Coronary artery (tissue), 2 donors: ENCODE data around the gene CALR3.
A peak's percentile ranks its signal among the peaks of the same experiment; 100 is the strongest.

Experiments used
- DNase-seq: peaks from one replicate; pipeline ENCODE4 v3.0.0-alpha.2; 2017; ENCODE audit warnings: low spot score
- H3K27ac ChIP-seq, 2 donors: fragments of 200-600 bp; sonication (generic); one replicate each; pipeline ENCODE4 v1.5.1; 2016 to 2019
- H3K4me3 ChIP-seq: fragments of 200-600 bp; sonication (generic); 2 replicates; pipeline ENCODE4 v1.5.1; 2016; ENCODE audit warnings: mild to moderate bottlenecking, moderate library complexity
- TF ChIP-seq, protein P1 (sequence below): fragments of 200-600 bp; sonication (generic); IDR thresholded peaks from one replicate; pipeline ENCODE4 v1.5.1; 2019; ENCODE audit warnings: antibody characterized with exemption

Gene CALR3

DNA sequence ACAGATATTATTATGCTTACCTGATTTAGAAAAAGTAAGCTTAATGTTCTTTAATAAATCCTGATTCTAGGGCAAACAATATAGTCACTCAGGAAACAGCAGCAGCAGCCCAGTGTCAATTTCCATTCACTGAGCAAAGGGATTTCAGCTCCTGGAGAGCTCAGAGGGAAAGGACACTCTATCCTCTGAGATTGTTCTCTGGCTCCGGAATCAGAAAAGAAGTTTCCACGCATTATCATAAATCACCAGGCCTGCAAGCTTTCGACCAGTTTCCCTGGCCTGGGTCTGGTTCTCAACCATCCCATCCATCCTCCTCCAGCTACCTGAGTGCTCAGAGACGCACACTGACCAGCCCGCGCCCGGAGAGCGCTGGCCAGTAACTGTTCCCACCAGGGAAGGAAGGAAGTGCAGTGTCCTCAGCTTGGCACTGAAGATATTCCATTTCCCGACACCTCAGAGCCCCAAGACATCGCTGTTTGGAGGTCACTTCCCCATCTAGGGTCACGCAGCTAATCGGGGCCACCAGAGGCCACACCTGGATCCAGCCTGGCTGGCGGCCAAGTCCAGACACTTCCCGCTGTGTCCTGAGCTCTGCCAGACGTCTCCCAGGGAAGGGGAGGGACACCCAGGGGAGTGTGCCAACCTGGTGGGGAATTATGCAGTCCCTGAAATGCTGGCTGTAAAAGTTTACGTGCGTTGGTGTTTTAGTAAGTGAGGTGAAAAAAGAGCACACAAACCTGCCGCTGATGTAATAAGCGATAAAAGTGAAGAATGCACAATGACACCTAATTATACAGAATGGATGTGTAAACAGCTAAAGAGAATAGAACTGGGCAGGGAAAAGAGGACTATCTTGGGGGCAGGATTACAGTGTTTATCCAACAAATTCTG, 53.3 kb downstream of the CALR3 start:
- DNase-seq: no peak
- H3K27ac ChIP-seq: peak overlapping the region in 1 of 2 donors; percentile 24

DNA sequence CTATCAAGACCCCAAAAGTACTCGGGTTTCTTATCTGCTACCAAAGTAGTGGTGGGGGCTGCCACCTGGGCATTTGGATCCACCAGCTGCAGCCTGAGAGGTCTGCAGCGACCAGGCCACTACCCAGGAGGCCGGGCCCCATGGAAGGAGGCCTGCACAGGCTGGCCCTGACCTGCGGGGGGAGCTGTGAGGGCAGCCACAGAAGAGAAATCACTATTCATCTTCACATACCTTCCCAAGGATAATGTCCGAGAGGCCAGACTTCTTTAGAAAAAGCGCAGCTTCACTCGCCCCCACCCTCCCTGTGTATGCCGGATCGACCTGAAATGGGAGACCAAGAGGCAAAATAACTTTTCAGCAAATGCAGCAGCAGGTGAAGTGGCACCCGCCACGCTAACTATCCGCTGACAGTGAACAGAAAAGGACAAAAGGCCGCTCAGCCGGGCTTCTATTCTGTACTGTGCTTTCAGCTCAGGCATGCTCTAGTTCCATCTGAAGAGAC, 54.3 kb downstream of the CALR3 start:
- no peak for DNase-seq
- TF ChIP-seq, protein P1, sequence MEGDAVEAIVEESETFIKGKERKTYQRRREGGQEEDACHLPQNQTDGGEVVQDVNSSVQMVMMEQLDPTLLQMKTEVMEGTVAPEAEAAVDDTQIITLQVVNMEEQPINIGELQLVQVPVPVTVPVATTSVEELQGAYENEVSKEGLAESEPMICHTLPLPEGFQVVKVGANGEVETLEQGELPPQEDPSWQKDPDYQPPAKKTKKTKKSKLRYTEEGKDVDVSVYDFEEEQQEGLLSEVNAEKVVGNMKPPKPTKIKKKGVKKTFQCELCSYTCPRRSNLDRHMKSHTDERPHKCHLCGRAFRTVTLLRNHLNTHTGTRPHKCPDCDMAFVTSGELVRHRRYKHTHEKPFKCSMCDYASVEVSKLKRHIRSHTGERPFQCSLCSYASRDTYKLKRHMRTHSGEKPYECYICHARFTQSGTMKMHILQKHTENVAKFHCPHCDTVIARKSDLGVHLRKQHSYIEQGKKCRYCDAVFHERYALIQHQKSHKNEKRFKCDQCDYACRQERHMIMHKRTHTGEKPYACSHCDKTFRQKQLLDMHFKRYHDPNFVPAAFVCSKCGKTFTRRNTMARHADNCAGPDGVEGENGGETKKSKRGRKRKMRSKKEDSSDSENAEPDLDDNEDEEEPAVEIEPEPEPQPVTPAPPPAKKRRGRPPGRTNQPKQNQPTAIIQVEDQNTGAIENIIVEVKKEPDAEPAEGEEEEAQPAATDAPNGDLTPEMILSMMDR: no peak
- H3K4me3 ChIP-seq: no peak overlapping the region
- no peak overlapping the region for H3K27ac ChIP-seq

More for the DNA sequence above, 53.3 kb downstream of the CALR3 start:
- TF ChIP-seq, protein P1: no peak
- no peak overlapping the region for H3K4me3 ChIP-seq

DNA sequence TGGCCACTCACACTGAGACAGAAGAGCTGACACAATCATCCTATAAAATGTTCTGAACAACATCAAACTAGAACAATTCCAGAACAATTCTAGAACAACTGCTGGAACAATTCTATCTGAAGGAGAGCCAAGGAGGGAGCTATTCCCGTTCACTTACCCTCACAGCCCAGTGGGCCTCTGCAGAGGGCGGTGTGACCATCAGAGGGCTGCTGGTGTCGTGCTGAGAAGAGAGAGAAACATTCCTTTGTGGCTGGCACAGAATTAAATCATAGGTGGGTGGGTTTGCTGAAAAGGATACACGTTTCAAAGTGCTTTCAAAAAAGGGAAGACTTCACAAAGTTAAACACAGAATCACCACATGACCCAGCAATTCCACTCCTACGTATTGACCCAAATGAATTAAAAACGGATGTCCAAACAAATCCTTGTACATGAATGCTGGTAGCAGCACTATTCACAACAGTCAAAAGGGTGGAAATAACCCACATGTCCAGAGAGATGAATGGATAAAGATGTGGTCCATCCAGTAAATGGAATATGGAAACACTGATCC, 59.1 kb downstream of the CALR3 start:
- Histone ChIP-seq H3K4me3 (no peak overlapping the region), H3K27ac (peak overlapping the region in 1 of 2 donors; percentile 82)
- TF ChIP-seq, protein P1: no peak
- DNase-seq: no peak

DNA sequence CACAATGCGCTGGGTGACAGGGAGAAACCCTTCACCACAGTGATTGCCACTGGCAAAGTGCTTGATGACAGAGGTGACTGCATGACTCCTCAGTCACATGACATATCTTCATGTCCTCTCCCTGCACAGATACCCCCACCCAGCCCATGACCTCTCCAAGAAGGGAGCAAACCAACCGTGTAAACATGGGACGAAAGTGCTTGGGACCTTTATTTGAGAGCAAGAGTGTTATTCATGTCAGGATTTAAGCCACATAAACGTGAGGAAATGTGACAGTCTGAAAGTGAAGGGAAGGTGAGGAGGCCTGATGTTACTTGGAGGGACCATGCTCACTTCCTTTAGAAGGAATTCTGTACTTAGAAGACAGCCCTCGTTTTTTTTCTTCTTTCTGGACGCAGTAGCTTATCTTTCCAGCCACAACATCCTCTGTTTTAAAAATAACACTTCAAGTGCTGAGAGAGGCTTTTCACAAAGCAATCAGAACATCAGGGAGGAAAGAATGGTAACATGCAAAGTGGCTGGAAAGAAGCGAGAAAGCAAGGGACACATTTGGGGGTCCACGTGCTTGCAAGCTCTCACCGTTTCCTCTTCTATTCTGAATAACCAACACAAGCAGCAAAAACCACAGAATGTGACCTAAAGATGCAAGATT, 59.8 kb downstream of the CALR3 start:
- TF ChIP-seq, protein P1: no peak
- no peak for DNase-seq
- H3K4me3 ChIP-seq: no peak overlapping the region
- peak overlapping the region; percentile 41 to 82 for H3K27ac ChIP-seq

DNA sequence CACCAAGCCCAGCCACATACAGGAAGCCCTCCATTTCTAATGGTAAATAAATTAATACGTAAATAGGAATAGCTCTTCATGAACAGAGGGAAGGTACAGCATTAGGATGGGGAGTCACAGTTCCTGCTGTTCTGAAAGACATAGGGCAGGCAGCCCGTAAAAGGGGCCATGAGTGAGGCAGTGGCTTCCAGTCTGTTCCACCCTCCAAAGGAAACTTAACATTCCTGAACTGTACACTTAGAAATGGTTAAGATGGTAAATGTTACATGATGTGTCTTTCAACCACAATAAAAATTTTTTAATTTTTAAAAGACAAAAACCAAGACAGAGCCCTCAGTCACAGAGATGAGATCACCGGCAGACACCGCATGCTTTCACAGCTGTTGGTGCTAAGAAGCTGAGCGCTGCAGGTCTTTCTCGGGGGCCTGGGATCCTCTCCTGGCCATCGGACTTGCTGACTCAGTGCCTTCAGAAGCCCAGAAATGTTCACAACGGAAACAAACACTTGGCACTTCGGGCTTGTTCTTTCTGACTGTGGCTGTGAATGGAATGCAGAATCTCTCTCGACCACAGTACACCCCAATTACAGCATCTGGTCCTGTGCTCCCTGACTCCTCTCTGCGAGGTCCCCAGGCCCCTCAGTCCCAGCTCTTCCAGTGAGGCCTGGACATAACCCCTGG, 60.6 kb downstream of the CALR3 start:
- Histone ChIP-seq H3K27ac (peak overlapping the region; percentile 41 to 82), H3K4me3 (no peak overlapping the region)
- TF ChIP-seq, protein P1: no peak
- DNase-seq: no peak

DNA sequence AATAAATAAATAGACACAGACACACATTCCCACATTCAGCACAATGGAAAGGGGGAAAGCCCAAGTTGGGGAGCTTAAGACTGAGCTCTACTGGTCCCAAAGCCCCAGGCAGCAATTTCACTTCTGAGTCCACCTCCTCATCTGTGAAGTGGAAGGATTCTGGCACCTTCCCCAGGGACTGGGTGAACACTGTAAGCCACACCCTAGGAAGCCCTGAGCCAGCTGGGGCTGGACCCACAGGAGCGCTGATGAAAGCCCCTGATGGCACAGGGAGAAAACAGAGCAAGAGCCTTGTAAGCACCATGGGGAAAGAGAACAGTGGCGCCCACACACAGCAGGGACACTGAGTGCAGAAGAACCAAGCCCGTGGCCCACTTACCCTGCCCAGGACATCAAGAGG, 62.0 kb downstream of the CALR3 start:
- Histone ChIP-seq H3K4me3 (no peak overlapping the region), H3K27ac (peak overlapping the region in 1 of 2 donors; percentile 82)
- TF ChIP-seq, protein P1: no peak
- DNase-seq: no peak
